HG02938 (cell line): ENCODE data around the gene LPAR1.
"Not testable (repeated sequence)": the region's sequence is repeated elsewhere in the genome, so short reads cannot be mapped to it uniquely, and the experiment has no call there.

Experiments used
- ATAC-seq: cut with Tn5 transposase; IDR thresholded peaks from one replicate; pipeline ENCODE4 v1.9.1; 2021; ENCODE audit warnings: mild to moderate bottlenecking, moderate library complexity; ENCODE audit not compliant: unreplicated experiment

The LPAR1 gene, protein sequence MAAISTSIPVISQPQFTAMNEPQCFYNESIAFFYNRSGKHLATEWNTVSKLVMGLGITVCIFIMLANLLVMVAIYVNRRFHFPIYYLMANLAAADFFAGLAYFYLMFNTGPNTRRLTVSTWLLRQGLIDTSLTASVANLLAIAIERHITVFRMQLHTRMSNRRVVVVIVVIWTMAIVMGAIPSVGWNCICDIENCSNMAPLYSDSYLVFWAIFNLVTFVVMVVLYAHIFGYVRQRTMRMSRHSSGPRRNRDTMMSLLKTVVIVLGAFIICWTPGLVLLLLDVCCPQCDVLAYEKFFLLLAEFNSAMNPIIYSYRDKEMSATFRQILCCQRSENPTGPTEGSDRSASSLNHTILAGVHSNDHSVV

DNA sequence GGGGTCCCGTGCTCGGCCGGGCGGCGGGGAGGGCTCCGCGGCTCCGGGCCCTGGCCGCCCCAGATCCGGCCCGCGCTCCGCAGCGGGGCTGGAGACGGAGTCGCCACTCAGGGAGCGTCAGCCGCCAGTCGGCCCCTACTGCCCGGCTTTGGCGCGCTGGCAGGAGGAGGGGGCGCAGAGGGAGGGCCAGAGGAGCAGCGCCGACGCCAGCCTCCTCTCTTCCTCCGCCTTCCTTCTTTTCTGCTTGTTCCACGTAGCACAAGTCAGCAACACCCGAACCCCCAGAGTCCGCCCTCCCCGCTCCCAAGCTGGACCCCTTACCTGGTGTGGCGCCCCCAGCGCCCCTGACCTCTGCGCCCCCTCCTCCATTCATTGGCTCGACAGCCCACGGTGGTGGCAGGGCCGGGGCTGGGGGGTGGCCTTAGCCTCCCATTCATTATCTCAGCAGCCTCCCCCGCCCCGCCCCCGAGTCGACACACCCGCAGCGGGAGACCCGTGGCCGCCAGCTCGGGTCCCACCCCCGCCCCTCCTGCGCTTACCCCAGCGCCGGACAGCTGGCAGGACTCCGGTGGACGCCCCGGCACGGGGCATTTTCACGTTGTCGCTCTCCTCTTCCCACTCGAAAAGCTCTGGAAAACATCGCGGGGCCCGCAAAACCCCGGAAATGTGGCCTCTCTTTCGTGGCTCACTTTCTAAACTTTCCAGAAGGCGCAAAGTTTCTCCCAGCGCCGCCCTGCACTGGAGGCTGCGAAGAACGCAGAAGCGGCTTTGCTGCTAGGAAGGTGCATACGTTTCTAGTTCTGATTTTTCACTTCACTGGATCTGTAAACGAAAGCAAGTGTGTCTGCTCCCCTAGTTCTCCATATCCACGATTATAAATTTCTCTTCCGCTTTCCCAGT lies at the start of gene LPAR1:
TSS of gene LPAR1 (minus strand) at position 140 of the 900 bp plus-strand sequence. CDS start 66,353 bp downstream, outside the sequence.
- peak; percentile 21 for ATAC-seq

DNA sequence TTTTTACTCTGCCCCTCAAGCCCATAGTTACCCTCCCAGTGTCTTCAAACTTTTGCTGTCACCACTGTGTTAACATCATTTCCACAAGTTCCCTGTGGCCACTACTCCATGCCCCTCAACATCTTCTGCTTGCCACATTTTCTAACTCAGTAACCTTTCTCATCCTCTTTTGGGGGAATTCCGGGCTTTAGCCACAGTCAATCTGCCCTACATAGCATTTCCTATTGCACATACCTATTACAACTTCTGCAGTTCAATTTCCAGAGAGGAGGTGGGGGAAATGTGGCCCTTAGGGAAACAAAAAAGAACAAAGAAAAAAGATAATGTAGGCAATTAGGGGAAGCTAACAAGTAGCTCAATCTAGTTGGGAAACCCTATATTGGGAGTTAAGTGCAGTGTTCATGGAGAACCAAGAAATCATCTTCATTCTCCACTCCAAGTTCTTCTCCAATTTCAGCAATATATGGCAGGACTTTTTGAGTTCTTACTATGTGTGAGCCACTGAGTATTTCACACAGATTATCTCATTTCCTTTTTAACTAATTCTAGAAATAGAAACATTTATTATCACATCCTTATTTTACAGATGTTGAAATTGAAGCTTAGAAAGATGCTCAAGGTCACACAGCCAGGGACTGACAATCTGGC lies 40.2 kb upstream of the LPAR1 start:
- ATAC-seq = peak; percentile 53

DNA sequence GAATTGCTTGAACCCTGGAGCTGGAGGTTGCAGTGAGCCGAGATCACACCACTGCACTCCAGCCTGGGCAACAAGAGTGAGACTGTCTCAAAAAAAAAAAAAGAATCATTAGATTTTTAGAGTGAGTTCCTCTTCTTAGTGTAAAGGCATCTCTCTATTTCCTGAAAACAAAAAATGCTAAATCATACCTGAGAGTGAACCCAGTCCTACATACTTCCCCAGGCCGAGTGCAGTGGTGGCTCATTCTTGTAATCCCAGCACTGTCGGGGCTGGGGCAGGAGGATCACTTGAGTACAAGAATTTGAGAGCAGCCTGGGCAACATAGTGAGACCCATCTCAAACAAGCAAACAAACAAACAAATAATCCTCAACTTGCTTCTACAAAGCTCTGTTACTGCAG lies 38.2 kb upstream of the LPAR1 start:
- no peak for ATAC-seq

DNA sequence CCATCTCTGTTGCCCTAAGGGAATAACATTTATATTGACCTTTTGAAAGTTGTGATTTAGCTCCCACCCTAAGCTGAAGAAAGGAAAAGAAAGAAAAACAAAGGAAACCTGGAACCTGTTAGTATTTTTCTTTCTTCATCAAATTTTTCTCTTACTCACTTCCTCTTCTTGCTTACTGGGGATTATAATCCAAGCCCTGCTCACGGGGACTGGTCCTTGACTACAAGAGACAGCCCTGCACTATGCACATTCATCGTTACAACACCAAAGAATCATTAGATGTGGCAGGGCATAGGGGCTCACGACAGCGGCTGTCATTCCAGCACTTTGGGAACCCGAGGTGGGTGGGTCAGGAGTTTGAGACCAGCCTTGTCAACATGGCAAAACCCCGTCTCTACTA lies 37.8 kb upstream of the LPAR1 start:
- no peak for ATAC-seq

DNA sequence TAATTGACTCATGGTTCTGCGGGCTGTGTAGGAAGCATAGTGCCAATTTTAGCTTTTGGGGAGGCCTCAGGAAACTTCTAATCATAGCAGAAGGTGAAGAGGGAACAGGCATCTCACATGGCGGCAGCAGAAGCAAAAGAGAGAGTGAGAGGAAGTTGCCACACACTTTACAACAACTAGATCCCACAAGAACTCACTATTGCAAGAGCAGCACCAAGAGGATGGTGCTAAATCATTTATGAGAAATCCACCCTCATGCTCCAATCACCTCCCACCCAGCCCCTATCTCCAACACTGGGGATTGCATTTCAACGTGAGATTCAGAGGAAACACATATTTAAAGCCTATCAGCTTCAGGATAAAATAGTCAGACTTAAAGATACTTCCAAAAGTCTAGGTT lies 36.1 kb upstream of the LPAR1 start:
- ATAC-seq = no peak

DNA sequence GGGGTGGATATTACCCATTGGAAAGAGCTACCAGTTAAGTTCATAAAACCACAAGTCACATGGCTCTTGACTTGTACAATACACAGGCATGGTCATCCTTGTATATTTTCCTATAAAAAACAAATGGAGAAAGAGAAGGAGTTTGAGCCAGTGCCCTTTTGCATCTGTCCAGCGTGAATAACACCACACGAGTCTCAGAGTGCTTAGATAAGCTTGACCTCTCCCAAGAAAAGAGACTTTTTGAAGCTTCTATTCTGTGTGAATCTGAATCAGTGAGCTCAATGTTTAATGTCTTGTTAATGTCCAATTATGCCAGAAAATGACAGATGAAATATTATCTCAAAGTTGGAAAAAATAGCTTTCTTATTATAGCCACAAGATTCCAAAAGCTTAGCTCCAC lies 30.9 kb upstream of the LPAR1 start:
- no peak for ATAC-seq

DNA sequence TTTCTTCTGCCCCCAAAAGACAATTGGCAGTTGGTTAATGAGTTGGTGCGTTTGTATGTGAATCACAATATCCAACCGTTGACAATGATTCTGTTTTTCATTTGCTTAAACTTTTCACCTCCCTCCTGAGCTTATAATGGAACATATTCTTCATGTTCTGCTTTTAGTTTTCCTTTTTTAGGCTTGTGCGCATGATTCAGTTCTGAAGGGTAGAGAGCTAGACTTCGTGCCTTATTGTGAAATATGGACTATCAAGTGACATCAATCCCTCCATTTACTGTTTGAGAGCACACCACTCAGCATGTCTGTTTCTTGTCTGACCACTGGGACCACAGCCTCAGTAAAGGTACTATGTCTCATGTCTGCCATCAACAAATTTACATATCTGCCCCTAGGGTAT lies 30.5 kb upstream of the LPAR1 start:
- no peak for ATAC-seq

DNA sequence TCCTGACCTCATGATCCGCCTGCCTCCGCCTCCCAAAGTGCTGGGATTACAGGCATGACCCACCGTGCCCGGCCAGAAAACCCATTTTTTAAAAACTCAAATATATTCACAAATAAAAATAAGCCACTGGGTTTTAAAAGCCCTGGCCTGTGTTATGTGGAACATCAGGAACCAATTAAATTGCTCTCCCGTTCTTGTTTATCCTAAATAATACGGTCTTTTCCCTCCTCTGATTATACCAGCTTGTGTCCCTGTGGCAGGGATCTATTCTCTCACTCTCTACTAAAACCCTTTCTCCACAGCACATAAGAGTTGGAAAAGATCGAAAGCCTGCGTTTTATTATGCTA lies 30.1 kb upstream of the LPAR1 start:
- ATAC-seq = no peak

DNA sequence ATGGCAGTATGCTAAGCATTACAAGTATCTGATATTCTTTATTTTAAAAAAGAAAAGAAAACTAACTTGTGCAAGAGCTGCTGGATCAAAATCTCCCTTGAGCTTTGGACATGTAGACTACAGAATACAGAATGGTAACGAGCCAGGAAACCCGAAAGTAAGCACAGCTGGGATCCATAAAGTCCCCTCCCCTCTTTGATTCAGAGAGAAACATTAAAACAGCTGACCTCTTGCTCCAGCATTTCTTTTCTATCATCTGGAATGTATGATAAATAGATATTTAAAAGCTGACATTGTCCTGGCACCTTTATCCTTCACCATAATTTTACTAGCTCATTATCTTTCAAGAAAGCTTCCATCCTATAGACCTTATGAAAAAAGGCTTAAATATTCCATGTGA lies 28.2 kb upstream of the LPAR1 start:
- ATAC-seq = no peak

DNA sequence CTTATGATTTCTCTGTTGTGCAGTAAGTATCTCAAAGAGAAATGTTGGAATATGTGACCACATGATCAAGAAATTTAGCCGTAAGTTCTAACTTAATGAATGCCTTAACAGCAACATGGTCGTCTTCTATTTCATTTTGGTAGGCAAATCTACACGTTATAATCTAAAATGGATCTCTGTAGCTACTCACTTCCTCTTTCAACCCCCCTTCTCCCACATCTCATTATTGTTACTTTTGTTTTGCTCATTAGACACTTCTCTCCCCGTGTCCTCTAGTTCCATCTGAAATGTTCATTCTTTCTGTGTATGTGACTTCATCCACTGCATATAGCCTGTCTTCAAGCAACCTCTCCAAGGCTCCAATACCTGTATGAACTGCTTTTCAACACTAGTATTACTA lies 27.1 kb upstream of the LPAR1 start:
- no peak for ATAC-seq

DNA sequence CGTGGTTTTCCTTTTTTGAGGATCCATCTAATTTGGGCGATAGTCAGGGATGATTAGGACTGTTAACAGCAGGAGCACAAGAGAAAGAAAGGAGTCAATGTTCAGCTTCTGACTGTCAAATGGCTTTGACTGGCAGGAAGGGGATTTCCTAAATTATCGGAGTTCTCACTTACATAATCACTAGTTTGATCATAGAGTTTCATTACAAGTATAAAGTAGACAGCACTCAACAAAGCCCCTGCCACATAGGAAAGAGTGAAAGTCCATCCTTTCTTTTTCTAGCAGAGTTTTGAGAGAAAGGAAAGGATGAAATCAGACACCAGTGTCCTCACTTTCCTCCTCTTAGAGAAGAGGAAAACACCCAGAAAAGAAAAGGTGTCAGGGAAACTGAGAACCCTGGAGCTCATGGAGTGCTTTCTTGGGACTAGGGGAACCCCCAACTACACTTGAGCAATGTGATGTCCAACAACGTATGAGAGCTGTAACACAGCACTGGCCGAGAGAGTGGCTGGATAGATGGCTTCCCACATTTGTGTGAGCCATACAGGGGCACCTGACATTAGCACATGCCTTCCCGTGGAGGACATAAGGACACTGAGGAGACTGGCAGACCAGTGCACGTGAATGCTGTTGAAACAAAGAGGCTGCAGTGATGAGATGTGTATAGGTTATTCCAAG lies 26.0 kb upstream of the LPAR1 start:
- no peak for ATAC-seq

DNA sequence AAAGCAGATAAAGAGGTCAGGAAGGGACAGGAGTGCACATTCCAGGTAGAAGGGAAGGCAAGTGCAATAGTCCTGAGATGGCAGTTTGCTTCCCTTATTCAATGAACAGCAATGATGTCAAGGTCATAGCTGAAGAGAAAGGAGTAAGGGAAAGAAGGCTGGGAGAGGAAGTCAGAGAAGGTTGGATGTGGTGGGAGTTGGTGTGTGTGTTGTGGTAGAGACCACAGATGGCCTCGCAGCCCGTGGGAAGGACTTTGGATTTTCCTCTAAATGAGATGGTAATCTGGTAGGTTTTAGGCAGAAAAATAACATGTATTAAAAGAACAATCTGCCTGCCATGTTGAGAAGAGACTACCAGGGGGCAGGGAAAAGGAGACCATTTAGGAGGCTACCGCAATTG lies 25.1 kb upstream of the LPAR1 start:
- no peak for ATAC-seq

DNA sequence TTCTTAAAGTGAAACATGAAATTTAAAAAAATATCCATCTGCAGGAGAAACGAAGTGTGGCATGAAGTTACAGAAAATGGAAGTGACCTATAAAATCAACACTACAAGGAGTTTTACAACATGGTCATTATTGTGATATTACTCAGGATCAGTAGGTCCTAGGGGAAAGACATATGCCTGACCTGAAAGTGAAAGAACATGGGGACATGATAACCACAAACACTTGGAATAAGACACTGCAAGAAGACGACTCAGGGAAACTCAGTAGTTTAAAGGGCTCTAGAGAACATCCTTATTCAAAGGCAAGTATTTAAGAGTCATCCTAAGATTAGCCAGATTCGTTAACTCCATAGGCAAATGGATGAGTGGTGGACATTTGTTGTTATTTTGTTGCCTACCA lies 19.9 kb upstream of the LPAR1 start:
- no peak for ATAC-seq

DNA sequence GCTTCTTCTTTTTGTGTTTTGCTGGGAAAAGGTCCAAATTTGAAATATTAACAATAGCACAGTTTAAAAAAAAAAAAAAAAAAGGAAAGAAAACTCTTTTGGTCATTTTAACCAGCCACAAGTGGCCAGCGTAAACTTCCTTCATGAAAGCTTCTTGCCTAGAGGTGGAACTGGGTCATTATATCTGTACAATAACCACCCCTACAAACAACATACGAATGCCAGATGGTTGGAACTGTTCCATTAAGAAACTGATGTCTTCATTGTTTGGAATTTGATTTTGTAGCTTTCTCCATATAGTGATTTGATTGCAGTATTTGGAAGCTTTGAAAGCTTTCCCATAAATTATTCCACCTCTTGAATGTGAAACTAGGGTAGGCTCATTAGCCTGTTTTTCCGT lies 18.3 kb upstream of the LPAR1 start:
- no peak for ATAC-seq

DNA sequence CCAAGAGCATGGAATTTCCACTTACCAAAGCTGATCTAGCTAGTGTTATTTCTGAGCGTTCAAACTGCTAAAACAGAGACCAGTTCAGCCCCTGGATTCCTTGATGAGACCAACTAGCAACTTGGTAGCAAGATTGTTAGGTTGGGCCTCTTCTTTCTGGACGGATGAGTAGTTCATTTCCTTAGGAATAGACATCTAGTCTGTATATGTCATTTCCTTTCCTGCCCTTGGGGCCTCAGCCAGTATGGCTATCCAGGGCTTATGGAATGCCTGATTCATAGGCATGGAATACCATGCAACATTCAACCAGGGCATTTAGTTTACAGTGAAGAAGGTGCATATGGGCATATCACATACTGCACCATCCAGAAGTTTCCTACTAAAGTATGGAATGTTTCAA lies 14.5 kb upstream of the LPAR1 start:
- ATAC-seq = no peak

DNA sequence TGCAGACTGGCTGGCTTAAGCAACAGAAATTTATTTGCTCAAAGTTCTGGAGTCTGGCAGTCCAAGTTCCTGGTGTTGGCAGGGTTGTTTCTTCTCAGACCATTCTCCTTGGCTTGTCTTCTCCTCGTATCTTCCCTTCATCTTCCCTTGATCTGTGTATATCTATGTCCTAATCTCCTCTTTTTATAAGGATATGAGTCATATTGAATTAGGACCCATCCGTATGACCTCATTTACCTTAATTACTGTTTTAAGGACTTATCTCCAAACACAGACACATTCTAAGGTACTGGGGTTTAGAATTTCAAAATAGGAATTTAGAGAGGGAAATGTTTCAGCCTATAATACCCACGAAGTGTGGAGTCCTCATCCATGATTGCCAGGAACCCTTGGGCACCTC lies 13.1 kb upstream of the LPAR1 start:
- ATAC-seq = no peak

DNA sequence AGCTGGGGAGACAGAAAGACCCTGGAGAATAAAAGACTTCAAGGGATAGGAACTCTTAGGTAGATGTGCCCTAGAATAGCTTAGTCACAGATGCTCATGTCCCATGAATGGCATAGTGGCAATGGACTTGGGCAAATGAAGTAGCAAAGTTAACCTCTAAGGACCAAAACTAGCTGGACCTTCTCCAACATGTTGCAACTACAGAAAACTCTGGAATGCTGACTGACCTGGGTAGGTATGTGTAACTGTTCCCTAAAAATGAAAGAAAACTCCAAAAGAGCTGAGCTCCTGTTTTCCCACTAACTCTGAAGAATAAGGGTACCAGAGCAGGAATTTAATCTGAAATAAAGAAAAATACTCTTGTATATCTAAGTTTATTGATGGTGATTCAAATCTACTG lies 12.5 kb upstream of the LPAR1 start:
- no peak for ATAC-seq

DNA sequence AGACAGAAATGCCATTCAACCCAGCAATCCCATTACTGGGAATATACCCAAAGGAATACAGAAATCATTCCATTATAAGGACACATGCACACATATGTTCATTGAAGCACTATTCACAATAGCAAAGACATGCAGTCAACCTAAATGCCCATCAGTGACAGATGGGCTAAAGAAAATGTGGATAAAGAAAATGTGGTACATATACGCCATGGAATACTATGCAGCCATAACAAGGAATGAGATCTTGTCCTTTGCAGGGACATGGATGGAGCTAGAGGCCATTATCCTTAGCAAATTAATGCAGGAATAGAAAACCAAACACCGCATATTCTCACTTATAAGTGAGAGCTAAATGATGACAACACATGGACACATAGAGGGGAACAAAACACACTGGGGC lies 9.0 kb upstream of the LPAR1 start:
- ATAC-seq = not testable (repeated sequence)

DNA sequence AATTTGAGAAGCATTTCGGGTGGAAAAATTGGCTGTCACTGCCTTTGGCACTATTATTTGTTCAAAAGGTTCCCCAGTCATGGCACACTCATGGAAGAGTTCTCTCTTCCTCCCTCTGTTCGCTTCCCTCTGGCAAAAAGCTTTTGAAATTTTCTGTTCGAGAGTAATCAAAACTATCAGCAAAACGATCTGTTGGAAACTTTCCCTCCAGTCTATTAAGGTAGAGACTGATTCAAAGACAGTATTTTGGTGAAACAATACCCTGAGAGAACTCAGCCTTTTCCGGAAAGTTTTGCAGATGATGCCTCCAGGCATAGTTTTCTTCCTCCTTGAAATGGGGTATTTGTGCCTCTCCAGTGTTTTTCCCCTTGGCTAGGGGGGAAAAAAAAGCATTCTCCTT lies 3.6 kb upstream of the LPAR1 start:
- ATAC-seq = no peak

DNA sequence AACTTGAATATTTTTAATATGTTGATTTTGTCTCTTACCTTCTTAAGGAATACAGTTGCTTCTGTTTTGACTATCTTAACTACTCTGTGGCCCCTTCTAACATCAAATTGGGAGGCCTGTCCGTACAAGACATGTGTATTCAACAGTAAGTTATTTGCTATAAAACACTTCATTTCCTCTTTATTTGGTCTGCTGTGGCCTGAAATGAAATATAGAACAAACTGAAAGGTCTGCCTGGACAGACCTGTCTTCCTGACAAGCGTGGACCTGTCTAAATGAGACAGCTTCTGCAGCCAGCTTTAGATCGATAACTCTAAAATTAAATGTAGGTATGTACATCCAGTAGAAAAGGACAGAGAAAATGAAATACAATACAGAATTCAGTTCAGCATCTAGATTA lies 2.2 kb upstream of the LPAR1 start:
- ATAC-seq = no peak

DNA sequence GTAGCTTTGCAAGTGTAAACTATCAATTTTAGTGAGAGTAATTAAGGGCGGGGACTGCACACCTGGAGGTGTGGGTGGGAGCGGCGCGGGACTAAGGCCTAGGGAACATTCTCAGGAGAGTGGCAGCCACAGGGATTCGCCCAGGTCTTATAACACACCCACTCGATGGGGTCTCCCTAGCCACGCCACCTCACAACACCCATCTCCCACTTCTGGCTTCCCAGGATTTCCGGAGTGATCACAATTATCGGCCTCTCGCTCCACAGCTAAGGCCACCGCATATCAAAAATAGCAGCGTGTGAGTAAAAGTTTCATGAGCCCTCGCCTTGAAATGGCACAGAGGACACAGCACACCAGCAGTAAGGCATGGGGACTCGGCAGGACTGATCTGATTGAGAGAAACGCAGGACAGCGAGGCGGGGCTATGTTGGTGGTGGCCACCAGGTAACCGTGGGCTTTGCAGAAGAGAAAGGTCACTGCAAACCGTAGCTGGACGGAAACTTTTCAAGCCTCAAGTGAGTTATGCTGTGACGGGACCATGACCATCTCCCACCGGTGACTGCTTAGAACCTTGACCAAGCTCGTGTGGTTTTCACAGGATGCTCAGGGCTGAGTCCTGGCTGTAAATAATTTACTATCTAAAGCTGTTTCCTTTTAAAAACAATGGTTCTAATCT lies 1.1 kb upstream of the LPAR1 start:
- no peak for ATAC-seq
